ENCODE measurements around the gene WNK2.

- TF ChIP-seq CTCF (IDR thresholded peaks at IDR 0.05; ENCODE audit: low read depth, low read length): no peak
- TF ChIP-seq MYC (IDR thresholded peaks at IDR 0.05; ENCODE audit: low read depth, low read length): no peak
- no peak for TF ChIP-seq POLR2A (IDR thresholded peaks at IDR 0.05; ENCODE audit: extremely low read depth, insufficient read length)
Observed at GRCh38 chr9:93209097-93209496, 25.2 kb downstream of the WNK2 start.
